DMS114 treated with DMSO at 0.1 percent for 48 hours (cell line): Measurements from ENCODE around the gene MROH2B.

Experiments used
- DNase-seq: peaks from one replicate; lab custom pipeline; 2025; ENCODE audit not compliant: unreplicated experiment; lab: John Stamatoyannopoulos, UW

Gene MROH2B

DNA sequence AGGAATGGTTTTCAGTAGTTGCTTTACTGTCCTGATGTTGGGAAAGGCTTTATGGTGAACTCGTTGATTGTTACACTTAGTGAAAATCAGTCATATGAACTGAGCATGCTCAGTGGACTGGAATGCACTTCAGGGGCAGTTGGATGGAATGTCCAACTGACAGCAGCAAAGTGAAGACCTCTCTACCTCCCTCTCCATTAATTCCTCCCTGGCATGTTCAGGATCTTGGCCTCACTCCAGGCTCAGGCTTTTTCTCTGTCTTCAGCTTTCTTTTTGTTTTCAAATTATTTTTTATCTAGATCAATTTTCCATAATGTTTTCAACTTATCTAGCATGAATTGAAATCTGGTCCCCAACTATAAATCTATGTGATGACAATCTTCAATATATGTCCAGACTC is at the start of gene MROH2B:
MROH2B (minus strand) TSS at position 101 of the 400 bp plus-strand sequence. CDS start 490 bp downstream, outside the sequence.
- no peak for DNase-seq

DNA sequence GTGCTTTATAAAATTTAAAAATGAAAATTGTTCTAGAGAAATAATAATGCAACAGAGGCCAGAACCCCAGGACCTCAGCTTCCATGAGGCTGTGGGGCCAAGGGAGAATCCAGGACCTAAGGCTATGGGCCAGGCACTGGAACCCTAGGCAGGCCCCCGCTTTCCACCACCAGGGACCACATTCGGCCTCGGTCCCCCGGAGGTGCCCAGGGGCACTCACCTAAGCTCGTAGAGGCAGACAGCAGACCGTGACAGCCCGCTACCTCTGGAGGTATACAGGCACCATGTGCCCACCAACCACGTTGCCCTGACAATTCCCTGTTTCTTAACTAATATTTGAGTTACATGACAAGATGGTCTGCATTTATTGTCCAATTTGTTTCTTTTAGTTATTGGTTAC is 49.5 kb upstream of the MROH2B start:
- no peak for DNase-seq

- DNase-seq = no peak
Measured at GRCh38 chr5:41118177-41118576, 47.0 kb upstream of the MROH2B start.

GRCh38 chr5:41115281-41115680 is 44.1 kb upstream of the MROH2B start:
- DNase-seq = no peak

GRCh38 chr5:41112486-41113455 is 41.6 kb upstream of the MROH2B start:
- no peak for DNase-seq

- DNase-seq = no peak
Measured at GRCh38 chr5:41109186-41109585, 38.0 kb upstream of the MROH2B start.

- DNase-seq = no peak
Measured at GRCh38 chr5:41102341-41102740, 31.2 kb upstream of the MROH2B start.

DNA sequence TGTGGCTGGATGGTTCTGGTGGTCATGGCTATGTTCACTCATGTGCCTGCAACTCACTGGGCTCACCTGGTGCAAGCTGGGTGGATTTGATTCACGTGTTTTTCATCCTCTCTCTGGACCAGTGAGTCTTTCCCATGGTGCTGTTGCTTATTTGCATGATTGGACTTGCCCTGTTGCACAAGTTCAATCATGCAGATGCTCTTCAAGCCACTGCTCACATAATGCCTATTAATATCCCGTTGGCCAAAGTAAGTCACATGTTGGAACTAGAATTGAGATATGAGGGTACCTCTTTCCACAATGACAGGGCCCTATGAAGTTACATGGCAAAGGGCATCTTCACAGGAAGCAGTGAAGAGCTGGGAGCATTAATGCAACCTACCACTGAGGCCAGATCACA is 26.5 kb upstream of the MROH2B start:
- no peak for DNase-seq

- no peak for DNase-seq
Measured at GRCh38 chr5:41095324-41096101, 24.4 kb upstream of the MROH2B start.

DNA sequence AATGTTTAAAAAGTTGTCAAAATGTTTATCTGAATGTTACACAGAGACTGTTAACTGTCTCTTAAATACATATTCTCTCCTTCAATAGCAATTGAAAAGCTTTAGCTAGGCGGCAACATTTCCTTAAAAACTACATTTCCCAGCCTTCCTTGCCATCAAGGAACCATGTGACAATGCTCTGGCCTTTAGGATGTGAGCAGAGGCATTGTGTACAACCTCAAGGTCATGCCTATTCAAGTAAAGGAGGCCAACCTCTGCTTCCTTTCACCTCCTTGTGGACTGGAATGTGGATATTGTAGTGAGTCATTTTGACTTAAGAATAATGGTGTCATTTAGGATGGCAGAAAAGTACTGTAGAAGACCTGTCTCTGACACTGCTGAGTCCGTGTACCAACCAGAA is 23.7 kb upstream of the MROH2B start:
- no peak for DNase-seq

DNA sequence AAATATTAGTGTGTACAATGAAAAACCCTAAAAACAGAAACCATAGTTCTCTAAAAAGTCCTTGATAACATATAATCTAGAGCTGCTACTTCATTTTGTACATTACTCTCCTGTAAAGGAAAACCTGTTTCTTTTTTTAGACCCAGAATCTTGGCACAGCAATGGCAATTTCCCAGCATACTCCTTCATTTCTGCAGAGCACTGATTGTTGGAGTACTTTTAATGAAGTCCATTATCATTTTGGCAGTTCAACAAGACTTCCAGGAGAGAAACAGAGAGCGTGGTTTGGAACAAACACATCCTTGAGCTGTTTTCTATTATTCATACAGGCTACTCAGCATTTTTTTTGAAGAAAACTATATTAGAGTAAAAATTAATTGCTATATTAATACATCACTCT is 22.7 kb upstream of the MROH2B start:
- no peak for DNase-seq

DNA sequence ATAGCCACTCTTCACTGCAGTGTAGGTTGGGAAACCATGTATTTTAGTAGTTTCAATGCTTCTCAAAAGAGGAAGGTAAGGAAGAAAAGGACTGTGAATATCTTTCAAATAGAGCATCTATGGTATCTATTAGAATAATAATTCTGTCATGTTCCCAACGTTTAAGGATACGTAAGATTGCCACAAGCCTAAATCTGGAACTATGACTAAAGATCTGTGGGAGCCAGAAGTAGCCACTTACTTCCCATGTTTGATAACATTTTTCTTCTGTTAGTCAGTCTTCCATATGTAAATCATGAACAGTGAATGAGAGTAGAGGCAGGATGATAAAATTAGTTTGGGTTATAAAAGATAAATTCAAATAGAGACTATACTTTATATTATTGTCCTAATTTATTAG is 16.3 kb upstream of the MROH2B start:
- no peak for DNase-seq

DNA sequence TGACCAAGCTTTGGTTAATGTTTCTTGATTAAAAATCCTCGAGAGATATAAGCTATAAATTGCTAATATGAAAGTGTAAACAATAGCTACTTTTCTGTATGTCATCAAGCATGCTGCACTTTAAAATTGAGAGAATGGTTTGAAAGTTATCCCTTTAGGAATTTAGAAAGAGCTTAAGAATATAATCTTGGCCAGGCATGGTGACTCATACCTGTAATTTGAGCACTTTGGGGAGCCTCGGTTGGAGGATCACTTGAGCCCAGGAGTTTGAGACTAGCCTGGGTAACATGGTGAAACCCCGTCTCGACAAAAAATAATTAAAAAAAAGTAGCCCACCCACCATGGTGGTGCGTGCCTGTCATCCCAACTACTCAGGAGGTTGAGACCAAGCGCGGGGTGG is 12.2 kb upstream of the MROH2B start:
- DNase-seq = no peak

- no peak for DNase-seq
Measured at GRCh38 chr5:41071975-41072374, 833 bp upstream of the MROH2B start.

DNA sequence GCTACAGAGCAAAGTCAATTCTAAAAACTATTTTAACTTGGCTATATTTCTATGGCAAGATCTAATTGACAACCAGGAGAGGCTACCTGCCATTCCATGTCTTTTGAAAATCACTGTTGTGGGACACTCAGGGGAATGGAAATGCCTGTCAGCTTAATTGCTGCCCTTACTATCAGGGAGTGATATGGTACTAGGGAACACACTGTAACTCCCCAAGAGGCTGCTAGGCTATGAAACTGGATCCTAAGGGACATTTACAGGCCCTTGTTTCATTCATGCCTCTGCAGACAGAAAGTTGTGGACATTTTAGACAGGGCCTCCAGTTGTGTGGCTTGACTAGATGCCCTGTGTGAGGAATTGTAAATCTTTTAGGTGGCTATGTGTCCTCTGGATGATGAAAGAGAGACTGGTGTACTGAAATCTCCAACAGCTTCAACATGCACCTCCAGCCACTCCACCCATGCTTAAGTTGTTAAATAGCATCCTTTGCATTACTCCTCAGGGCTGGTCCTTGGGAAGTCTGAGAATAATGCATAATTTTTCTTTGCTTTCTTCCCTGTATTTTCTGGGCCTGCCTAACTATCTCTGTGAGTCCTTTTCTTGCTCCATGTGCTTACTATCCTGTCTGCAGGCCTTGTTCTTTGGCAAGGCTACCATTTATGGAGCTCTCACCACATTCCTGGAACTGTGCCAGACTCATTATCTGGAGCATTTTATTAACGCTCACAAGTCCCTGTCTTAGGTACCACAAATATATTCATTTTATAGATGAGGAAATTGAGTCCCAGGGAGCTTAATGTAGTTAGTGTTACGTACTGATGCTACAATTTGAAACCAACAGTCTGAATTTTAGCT is 3.2 kb downstream of the MROH2B start:
- no peak for DNase-seq

- no peak for DNase-seq
Measured at GRCh38 chr5:41065691-41066335, 5.3 kb downstream of the MROH2B start.

GRCh38 chr5:41057940-41058339 is 13.2 kb downstream of the MROH2B start:
- DNase-seq = no peak

- DNase-seq = no peak
Measured at GRCh38 chr5:41057231-41057630, 13.9 kb downstream of the MROH2B start.

GRCh38 chr5:41048986-41049385 is 22.2 kb downstream of the MROH2B start:
- DNase-seq = no peak

- DNase-seq = no peak
Measured at GRCh38 chr5:41043109-41043747, 27.9 kb downstream of the MROH2B start.
